ENCODE results near the gene ROBO1. TPM values are rescaled to one million over a fixed set of nuclear protein-coding genes. Genes with fewer than 3 reads are reported as not detected.

The ROBO1 gene
- total and polyA plus RNA-seq, 4 donors, result 1.0 to 30.3 (median 3.9) TPM

GRCh38 chr3:78900426-78900825, 867.4 kb downstream of the ROBO1 start (continued):
- no peak for TF ChIP-seq REST (IDR thresholded peaks at IDR 0.05)
- TF ChIP-seq NR2F2 (IDR thresholded peaks at IDR 0.05), result no peak

DNA sequence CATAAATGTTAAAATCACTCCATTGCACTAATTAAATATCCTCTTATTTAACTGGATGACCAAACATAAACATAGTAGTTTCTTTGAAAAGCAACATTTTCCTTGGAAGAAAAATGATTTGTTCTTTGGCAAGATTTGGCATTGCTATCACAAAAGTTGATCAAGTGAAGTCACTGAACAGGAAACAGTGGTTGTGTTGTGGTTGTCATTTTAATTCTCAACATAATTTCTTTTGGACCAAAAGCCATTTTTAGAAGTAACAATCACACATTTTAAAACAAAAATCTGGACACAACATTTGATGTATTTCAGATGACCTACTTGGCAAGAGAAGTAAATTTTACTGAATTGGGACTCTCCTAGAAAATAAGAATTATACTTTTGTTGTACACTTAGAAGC, 872.3 kb downstream of the ROBO1 start:
- Histone ChIP-seq H3K36me3 (ENCODE audit: control insufficient read depth in 4 of 4, insufficient read depth in 3 of 4, low read depth in 1 of 4, low read length in 3 of 4) (no peaks in the 10 kb centered on the region), H3K4me1 (ENCODE audit: control insufficient read depth in 4 of 4, insufficient read depth in 4 of 4, low read length in 3 of 4) (no peaks in the 10 kb centered on the region), H3K27ac (ENCODE audit: low read depth in 1 of 2, low read length in 2 of 2) (no peak overlapping the region), H3K27me3 (ENCODE audit: control insufficient read depth in 4 of 4, insufficient read depth in 4 of 4, low read length in 3 of 4) (no peaks in the 10 kb centered on the region), H3K9me3 (ENCODE audit: control insufficient read depth in 4 of 4, low read length in 3 of 4) (no peaks in the 10 kb centered on the region), H3K4me3 (ENCODE audit: low read depth in 1 of 3, low read length in 3 of 3) (no peak overlapping the region), H3K9ac (ENCODE audit: low read depth in 1 of 2, low read length in 2 of 2) (no peak overlapping the region)
- no peak for DNase-seq (ENCODE audit: low spot score)
- TF ChIP-seq RAD21 (IDR thresholded peaks at IDR 0.05) (no peak), RXRA (IDR thresholded peaks at IDR 0.05) (no peak), MAX (IDR thresholded peaks at IDR 0.05) (no peak), HNF4G (IDR thresholded peaks at IDR 0.05) (no peak), FOXA2 (IDR thresholded peaks at IDR 0.05) (no peak), FOXA1 (IDR thresholded peaks at IDR 0.05) (no peak), REST (IDR thresholded peaks at IDR 0.05) (no peak), EGR1 (IDR thresholded peaks at IDR 0.05; ENCODE audit: low read depth in 2 of 2) (no peak), HNF4A (conservative IDR thresholded peaks at IDR 0.05) (no peak), YY1 (IDR thresholded peaks at IDR 0.05) (no peak), JUND (IDR thresholded peaks at IDR 0.05) (no peak), NR2F2 (IDR thresholded peaks at IDR 0.05) (no peak), SP1 (IDR thresholded peaks at IDR 0.05) (no peak)
- TF ChIP-seq, protein P1, sequence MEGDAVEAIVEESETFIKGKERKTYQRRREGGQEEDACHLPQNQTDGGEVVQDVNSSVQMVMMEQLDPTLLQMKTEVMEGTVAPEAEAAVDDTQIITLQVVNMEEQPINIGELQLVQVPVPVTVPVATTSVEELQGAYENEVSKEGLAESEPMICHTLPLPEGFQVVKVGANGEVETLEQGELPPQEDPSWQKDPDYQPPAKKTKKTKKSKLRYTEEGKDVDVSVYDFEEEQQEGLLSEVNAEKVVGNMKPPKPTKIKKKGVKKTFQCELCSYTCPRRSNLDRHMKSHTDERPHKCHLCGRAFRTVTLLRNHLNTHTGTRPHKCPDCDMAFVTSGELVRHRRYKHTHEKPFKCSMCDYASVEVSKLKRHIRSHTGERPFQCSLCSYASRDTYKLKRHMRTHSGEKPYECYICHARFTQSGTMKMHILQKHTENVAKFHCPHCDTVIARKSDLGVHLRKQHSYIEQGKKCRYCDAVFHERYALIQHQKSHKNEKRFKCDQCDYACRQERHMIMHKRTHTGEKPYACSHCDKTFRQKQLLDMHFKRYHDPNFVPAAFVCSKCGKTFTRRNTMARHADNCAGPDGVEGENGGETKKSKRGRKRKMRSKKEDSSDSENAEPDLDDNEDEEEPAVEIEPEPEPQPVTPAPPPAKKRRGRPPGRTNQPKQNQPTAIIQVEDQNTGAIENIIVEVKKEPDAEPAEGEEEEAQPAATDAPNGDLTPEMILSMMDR (IDR thresholded peaks at IDR 0.05; ENCODE audit: low read depth, low read length, missing input control), result no peak
- TF ChIP-seq, protein P2, sequence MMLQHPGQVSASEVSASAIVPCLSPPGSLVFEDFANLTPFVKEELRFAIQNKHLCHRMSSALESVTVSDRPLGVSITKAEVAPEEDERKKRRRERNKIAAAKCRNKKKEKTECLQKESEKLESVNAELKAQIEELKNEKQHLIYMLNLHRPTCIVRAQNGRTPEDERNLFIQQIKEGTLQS (IDR thresholded peaks at IDR 0.05), result no peak
- TF ChIP-seq, protein P3, sequence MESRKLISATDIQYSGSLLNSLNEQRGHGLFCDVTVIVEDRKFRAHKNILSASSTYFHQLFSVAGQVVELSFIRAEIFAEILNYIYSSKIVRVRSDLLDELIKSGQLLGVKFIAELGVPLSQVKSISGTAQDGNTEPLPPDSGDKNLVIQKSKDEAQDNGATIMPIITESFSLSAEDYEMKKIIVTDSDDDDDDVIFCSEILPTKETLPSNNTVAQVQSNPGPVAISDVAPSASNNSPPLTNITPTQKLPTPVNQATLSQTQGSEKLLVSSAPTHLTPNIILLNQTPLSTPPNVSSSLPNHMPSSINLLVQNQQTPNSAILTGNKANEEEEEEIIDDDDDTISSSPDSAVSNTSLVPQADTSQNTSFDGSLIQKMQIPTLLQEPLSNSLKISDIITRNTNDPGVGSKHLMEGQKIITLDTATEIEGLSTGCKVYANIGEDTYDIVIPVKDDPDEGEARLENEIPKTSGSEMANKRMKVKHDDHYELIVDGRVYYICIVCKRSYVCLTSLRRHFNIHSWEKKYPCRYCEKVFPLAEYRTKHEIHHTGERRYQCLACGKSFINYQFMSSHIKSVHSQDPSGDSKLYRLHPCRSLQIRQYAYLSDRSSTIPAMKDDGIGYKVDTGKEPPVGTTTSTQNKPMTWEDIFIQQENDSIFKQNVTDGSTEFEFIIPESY (IDR thresholded peaks at IDR 0.05), result no peak
